Right lobe of liver (tissue), 4 donors: ENCODE measurements around the gene ZNF774.

Source experiments
- CTCF ChIP-seq, 4 donors: fragments of 200-600 bp in 3 of 4; fragments of 450-650 bp in 1 of 4; IDR thresholded peaks; one replicate each; pipeline versions ENCODE4 v1.5.1 to v1.8.0; 2016 to 2022; ENCODE audit warnings: antibody characterized with exemption in 4 of 4, mild to moderate bottlenecking in 2 of 4
- POLR2A ChIP-seq: fragments of 450-650 bp; IDR thresholded peaks from one replicate; pipeline ENCODE4 v1.6.1; 2017; ENCODE audit warnings: antibody characterized with exemption, mild to moderate bottlenecking
- donor health status: DM: no; HTN: no; CAD: no.
- donor health status: DM: no; HTN: no; CAD: no.
- donor health status: DM: no; HTN: yes; CAD: no.

GRCh38 chr15:90327311-90327710 is 24.8 kb upstream of the ZNF774 start:
- TF ChIP-seq CTCF (IDR thresholded peaks at IDR 0.05) (no peak), POLR2A (no peak)
